Cardiac fibroblast (primary cell): Measurements from ENCODE around the gene ZNF652.
"Not testable (repeated sequence)": the region's sequence is repeated elsewhere in the genome, so short reads cannot be mapped to it uniquely, and the experiment has no call there.

Source experiments
- DNase-seq, 2 donors: peaks; one replicate each; pipeline versions ENCODE4 v3.0.0 to v3.0.0-alpha.2; 2010; ENCODE audit warnings: low read depth in 2 of 2
- H3K4me3 ChIP-seq, 2 donors: replicated peaks in 1 of 2; 1 replicate in 1 of 2; 2 replicates in 1 of 2; pipeline ENCODE4 v1.5.1; 2011; ENCODE audit warnings: low read depth in 2 of 2, low read length in 2 of 2, mild to moderate bottlenecking in 2 of 2, moderate library complexity in 1 of 2
- TF ChIP-seq, protein P1 (sequence below): IDR thresholded peaks from one replicate; pipeline ENCODE4 v1.5.1; 2011; ENCODE audit warnings: low read depth, mild to moderate bottlenecking, low read length, inconsistent platforms

Gene ZNF652

DNA sequence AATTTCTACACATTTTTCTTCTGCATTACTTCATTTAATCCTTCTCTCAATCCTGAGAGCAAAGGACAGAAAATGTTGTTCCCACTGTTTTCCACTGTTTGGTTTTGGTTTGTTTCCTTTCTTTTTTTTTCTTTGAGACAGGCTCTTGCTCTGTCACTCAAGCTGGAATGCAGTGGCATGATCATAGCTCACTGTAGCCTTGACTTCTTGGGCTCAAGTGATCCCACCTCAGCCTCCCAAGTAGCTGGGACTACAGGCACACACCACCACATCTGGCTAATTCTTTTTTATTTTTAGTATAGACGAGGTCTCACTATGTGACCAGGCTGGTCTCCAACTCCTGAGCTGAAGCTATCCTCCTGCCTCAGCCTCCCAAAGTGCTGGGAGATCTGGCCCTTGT is 7.0 kb upstream of the ZNF652 start:
- no peak for DNase-seq
- TF ChIP-seq, protein P1, sequence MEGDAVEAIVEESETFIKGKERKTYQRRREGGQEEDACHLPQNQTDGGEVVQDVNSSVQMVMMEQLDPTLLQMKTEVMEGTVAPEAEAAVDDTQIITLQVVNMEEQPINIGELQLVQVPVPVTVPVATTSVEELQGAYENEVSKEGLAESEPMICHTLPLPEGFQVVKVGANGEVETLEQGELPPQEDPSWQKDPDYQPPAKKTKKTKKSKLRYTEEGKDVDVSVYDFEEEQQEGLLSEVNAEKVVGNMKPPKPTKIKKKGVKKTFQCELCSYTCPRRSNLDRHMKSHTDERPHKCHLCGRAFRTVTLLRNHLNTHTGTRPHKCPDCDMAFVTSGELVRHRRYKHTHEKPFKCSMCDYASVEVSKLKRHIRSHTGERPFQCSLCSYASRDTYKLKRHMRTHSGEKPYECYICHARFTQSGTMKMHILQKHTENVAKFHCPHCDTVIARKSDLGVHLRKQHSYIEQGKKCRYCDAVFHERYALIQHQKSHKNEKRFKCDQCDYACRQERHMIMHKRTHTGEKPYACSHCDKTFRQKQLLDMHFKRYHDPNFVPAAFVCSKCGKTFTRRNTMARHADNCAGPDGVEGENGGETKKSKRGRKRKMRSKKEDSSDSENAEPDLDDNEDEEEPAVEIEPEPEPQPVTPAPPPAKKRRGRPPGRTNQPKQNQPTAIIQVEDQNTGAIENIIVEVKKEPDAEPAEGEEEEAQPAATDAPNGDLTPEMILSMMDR: no peak

DNA sequence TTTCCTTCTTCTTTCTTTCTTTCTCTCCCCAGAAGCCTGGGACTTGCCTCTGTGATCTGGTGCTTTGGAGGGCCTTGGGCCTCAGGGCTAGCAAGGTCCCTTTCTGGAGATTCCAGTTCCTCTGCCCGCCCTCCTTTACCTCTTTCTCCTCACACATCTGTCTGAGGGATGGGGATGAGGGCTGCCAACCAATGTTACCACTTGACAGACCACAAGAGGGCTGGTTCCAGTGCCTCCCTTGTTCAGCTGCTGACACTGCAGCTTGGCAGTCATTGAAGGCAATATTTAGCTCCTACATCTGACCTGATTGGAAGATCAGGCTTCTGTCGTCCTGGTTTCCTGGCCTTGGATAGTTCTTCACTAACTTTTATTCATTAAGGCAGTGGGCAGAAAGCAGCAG is 3.6 kb upstream of the ZNF652 start:
- TF ChIP-seq, protein P1: no peak
- peak in 1 of 2 donors; percentile 18 for DNase-seq
- H3K4me3 ChIP-seq: no peak overlapping the region

More for the DNA sequence above, 7.0 kb upstream of the ZNF652 start:
- no peak overlapping the region for H3K4me3 ChIP-seq

- not testable (repeated sequence) for DNase-seq
Measured at GRCh38 chr17:49365126-49365525, 3.1 kb upstream of the ZNF652 start.

DNA sequence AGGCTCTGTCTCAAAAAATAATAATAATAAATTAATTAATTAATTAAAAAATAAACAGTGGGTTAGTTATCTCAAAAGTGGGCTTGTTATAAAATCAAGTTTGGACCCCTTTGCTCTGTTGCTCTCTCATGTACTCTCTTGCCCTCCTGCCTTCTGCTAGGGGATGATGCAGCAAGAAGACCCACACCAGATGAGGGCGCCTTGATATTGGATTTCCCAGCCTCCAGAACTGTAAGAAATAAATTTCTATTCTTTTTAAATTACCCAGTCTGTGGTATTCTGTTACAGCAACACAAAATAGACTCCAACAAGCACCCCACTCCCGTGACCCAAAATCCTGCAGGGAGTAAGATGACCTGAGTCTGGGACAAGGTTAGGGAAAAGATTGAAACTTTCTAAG is 2.1 kb upstream of the ZNF652 start:
- TF ChIP-seq, protein P1: no peak
- no peak for DNase-seq
- no peak overlapping the region for H3K4me3 ChIP-seq

More at GRCh38 chr17:49365126-49365525, 3.1 kb upstream of the ZNF652 start:
- not testable (repeated sequence) for H3K4me3 ChIP-seq

- no peak overlapping the region for H3K4me3 ChIP-seq
- no peak for DNase-seq
- TF ChIP-seq, protein P1: no peak
Measured at GRCh38 chr17:49363251-49363650, 1.2 kb upstream of the ZNF652 start.

GRCh38 chr17:49362723-49363117 is 670 bp upstream of the ZNF652 start:
- DNase-seq: no peak
- H3K4me3 ChIP-seq: peak overlapping the region; percentile 68 to 96
- TF ChIP-seq, protein P1: no peak

DNA sequence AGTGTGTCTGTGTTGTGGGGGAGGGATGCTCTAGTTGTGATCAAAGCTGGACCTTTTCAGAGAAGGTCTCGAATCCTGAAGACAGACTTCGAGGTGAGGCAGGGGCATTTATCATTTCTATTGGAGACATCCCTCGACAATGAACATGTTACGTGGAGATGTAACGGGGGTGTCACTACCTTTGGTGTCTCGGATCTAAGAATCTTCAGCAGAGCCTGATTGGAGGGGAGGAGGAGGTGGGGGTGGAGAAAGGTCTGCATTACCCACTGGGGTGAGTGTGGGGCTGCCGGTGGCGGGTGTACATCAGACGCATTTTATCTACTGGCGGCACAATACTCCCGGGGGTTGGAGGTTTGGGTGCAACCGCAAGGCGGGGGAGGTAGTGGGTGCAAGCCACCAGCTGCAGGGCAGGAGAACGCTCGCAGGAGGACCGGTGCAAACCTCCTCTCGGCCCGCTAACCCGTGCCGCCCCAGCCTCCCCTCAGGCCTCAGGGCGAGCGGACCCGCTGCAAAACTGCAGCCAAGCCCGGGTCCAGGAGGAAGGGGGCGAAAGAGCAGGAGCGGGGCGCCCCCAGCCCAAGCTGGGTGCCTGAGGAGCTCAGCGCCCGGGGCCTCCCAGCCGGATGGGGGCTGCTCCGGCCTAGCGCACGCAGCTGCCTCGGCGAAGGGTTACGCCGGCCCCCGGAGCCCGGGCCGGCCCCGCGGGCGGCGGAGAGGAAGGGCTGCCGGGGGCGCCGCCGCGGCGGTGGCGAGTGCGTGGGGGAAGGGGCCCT is 735 bp downstream of the ZNF652 start:
- TF ChIP-seq, protein P1: no peak
- peak overlapping the region; percentile 96 to 98 for H3K4me3 ChIP-seq
- DNase-seq: peak; percentile 14 to 41
